AG08396 (cell line): ENCODE data around the gene AACS.
"Not testable (repeated sequence)": the region's sequence is repeated elsewhere in the genome, so short reads cannot be mapped to it uniquely, and the experiment has no call there.

ENCODE experiments used
- DNase-seq: peaks from one replicate; pipeline ENCODE4 v3.0.0; 2012; ENCODE audit warnings: low spot score, mixed read lengths

The AACS gene

GRCh38 chr12:125065021-125065918 lies at the start of gene AACS:
Gene AACS (plus strand): TSS chr12:125065435. CDS start chr12:125065585, 150 bp downstream.
- DNase-seq = peak; percentile 97

- no peak for DNase-seq
Measured at GRCh38 chr12:125015680-125016310, 49.4 kb upstream of the AACS start.

GRCh38 chr12:125017801-125018200 lies 47.4 kb upstream of the AACS start:
- DNase-seq = no peak

GRCh38 chr12:125018356-125018755 lies 46.9 kb upstream of the AACS start:
- no peak for DNase-seq

- no peak for DNase-seq
Measured at GRCh38 chr12:125021096-125021495, 44.1 kb upstream of the AACS start.

- no peak for DNase-seq
Measured at GRCh38 chr12:125021771-125022170, 43.5 kb upstream of the AACS start.

- DNase-seq = no peak
Measured at GRCh38 chr12:125023065-125023464, 42.2 kb upstream of the AACS start.

GRCh38 chr12:125024949-125025563 lies 40.2 kb upstream of the AACS start:
- DNase-seq = no peak

GRCh38 chr12:125025606-125026235 lies 39.5 kb upstream of the AACS start:
- DNase-seq = no peak

- DNase-seq = no peak
Measured at GRCh38 chr12:125028106-125028505, 37.1 kb upstream of the AACS start.

- no peak for DNase-seq
Measured at GRCh38 chr12:125029761-125030358, 35.4 kb upstream of the AACS start.

GRCh38 chr12:125031471-125031870 lies 33.8 kb upstream of the AACS start:
- DNase-seq = not testable (repeated sequence)

- DNase-seq = no peak
Measured at GRCh38 chr12:125032466-125033152, 32.6 kb upstream of the AACS start.

GRCh38 chr12:125033288-125033687 lies 31.9 kb upstream of the AACS start:
- DNase-seq = no peak

- DNase-seq = no peak
Measured at GRCh38 chr12:125038976-125039625, 26.1 kb upstream of the AACS start.

GRCh38 chr12:125049093-125049458 lies 16.2 kb upstream of the AACS start:
- DNase-seq = no peak

GRCh38 chr12:125050446-125050845 lies 14.8 kb upstream of the AACS start:
- no peak for DNase-seq

- no peak for DNase-seq
Measured at GRCh38 chr12:125050868-125051267, 14.4 kb upstream of the AACS start.

GRCh38 chr12:125053821-125054220 lies 11.4 kb upstream of the AACS start:
- DNase-seq = no peak

- DNase-seq = no peak
Measured at GRCh38 chr12:125055591-125055990, 9.6 kb upstream of the AACS start.

GRCh38 chr12:125056306-125056705 lies 8.9 kb upstream of the AACS start:
- no peak for DNase-seq
